KOPT-K1 (cell line): ENCODE results near the gene MVD.

ENCODE experiments used
- H3K27ac ChIP-seq: fragments of 200-600 bp; sonication (generic); 2 replicates; pipeline ENCODE4 v1.5.1; 2016; ENCODE audit warnings: antibody characterized with exemption, mild to moderate bottlenecking, low read depth, low read length; ENCODE audit not compliant: poor library complexity, severe bottlenecking
- H3K36me3 ChIP-seq: fragments of 200-600 bp; sonication (generic); 2 replicates; pipeline ENCODE4 v1.5.1; 2017; ENCODE audit warnings: antibody characterized with exemption, mild to moderate bottlenecking, low read length, moderate library complexity; ENCODE audit not compliant: insufficient read depth
- H3K9me3 ChIP-seq: fragments of 200-600 bp; sonication (generic); 2 replicates; pipeline ENCODE4 v1.5.1; 2017; ENCODE audit warnings: antibody characterized with exemption, low read length, mild to moderate bottlenecking; ENCODE audit not compliant: insufficient read depth, poor library complexity, severe bottlenecking

Gene MVD

DNA sequence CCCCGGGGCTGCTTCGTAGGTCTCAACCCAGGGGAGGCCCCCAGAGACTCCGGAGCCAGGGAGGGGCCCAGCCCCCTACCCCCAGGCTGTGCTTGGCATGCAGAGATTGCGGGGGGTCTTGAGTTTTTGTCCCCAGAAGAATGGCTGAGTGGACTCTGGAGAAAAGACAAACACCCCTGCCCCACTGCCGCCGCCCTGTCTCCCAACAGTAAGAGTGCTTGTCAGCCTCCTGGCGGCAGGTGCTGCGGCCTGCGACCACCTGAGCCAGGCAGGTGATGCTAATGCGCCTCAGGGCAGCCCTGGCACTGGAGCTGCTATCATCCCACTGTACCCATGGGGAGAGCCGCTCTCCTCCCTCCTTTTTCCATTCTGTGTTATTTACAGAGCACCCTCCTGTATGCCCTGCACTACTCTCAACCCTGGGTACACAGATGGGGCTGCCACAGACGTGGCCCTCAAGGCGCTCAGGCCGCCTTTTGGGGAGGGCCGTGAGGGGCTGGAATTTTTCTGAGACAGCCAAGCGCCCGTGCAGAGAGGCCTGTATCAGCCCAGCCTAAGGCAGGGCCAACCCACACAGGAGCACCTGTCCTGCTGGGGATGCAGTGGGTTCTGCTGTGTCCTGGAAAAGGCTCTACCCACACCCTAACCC is 27.1 kb downstream of the MVD start:
- H3K9me3 ChIP-seq: no peaks in the 10 kb centered on the region
- no peak overlapping the region for H3K27ac ChIP-seq
- peaks cover 32% of the 10 kb centered on the region for H3K36me3 ChIP-seq

DNA sequence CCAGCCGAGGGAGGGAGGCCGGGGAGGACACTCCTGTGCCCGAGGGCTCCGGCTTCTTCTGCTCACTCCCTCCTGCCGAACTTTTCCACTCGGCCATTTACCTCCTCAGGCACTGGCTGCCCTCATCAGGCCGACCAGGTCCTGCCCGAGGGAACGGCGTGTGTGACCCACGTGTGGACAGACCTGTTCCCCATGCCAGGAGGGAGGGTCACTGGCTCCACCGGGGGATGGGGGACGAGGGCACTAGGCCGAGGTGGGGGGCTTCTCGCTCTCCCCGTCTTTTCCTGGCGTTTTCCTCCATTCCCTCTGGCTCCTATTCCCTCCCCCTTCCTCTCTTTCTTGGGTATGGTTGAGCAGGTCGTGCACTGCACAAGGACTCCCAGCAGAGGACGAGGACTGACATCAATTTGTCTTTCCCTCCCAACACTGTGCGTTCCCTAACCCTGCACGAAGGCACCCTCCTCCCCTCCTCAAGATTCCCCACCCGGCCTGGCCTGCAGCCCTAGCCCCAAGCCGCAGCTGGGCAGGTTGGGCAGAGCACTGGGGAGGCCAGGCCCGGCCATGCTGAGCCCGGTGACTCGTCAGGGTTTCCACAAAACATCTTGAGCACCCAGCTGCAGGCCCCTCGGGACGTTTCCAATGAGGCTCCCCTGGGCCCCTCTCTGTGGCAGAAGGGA is 27.8 kb downstream of the MVD start:
- peaks cover 38% of the 10 kb centered on the region for H3K36me3 ChIP-seq
- no peak overlapping the region for H3K27ac ChIP-seq
- H3K9me3 ChIP-seq: no peaks in the 10 kb centered on the region

DNA sequence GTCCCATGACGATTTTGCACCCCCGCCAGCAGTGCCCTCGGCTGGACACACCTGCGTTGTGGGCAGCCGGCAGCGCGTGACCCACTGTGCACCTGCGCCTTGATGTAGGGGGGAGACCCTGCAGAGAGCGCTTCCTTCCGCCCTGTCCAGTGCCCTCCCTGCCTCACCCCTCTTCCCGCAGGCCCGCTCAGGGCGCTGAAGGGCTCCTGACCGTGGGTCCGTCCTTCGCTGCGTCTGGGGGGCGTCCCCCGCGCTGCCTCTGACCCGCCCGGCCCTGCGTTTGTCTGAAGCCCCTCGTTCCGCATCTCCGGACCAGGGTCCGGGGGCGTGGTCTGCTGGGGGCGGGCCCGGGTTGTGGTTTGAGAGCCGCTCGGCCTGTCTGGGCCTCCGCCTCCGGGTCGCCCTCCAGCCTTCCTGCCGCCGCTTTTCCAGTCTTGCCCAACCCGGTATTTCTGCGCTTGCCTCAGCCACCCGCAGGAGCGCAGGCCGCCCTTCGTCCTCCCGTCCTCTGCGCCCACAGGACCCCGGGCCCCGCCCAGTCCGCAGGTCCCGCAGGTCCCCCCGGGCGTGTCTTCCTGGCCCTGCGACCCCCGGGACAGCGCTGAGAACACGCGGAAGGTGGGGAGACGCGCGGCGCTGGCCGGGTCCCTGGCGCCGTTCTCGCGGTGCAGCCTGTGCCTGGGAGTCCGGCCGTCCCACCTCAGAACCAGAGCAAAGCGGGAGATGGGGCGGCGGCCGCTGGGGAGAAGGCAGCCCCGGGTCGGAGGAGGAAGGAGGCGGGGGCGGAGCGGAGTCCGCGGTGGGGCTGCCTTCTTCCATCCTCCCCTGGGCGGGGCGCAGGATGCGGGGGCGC is 28.5 kb downstream of the MVD start:
- H3K9me3 ChIP-seq: no peaks in the 10 kb centered on the region
- H3K27ac ChIP-seq: no peak overlapping the region
- H3K36me3 ChIP-seq: peaks cover 46% of the 10 kb centered on the region

DNA sequence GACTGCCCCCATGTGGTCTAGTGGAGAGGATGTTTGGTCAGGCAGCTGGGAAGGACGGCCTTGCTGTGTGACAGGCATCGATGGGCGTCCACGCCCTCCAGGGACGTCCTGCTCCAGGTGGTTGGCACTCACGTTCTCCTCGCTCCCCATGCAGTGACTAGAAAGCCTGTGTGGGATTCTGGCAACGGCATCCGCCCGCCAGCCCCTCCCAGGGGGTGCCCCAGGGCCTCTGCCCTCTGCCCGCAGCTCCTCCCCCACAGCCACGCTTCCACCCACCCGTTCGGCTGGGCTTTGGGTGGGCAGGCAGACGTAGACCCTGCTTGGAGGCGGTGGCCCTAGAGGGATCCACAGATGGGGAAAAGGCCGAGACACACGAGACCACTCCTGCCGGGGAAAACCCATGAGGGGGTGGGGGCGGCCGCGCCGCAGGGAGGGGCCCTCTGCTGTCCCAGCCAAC is 29.2 kb downstream of the MVD start:
- H3K27ac ChIP-seq: no peak overlapping the region
- peaks cover 52% of the 10 kb centered on the region for H3K36me3 ChIP-seq
- no peaks in the 10 kb centered on the region for H3K9me3 ChIP-seq

DNA sequence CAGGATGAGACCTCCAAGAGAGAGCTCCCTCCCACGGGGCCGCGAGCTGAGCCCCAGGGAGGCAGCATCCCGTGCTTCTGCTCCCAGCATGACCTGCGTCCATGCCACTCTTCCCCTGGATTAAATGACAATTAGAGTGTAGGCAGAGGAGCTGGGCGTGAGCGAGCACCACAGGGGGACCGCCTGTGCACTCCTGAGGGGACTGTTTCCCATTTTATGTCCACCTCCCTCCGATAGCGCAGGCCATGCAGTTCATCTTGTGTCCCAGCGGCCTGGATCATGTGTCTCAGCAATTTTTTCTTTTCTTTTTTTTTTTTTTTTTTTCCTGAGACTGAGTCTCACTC is 30.3 kb downstream of the MVD start:
- H3K36me3 ChIP-seq: peaks cover 63% of the 10 kb centered on the region
- H3K27ac ChIP-seq: no peak overlapping the region
- no peaks in the 10 kb centered on the region for H3K9me3 ChIP-seq

DNA sequence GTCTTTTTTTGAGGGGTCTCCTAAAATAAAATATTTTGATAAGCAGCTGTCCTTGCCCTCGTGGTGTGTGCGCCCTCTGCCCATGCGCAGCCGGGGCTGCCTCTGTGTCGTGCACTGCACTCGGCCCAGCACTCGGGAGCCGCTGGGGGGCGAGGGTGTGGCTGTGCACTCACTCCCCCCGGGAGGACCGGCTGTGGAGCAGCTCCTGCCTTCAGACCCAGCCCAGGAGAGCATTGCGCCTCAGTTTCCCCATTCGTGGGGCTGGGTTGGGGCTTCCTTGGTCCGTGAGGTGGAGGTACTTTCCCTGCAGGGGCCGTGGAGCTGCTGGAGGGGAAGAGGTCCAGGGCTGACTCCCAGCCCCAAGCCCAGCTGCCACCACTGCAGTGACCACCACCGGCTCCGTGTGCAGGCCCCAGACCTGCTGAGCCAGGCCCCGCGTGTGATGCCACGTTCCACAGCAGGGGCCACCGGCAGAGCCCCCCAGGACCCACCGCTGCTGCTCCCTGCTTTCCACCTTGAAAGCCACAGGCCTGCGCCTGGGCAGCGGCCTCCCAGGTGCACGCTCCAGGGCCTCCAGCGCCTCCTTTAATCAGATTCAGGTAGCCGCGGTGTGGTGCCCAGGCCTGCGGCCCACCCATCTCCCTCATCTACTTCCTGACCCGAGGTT is 30.8 kb downstream of the MVD start:
- Histone ChIP-seq H3K36me3 (peaks cover 68% of the 10 kb centered on the region), H3K27ac (no peak overlapping the region), H3K9me3 (no peaks in the 10 kb centered on the region)

DNA sequence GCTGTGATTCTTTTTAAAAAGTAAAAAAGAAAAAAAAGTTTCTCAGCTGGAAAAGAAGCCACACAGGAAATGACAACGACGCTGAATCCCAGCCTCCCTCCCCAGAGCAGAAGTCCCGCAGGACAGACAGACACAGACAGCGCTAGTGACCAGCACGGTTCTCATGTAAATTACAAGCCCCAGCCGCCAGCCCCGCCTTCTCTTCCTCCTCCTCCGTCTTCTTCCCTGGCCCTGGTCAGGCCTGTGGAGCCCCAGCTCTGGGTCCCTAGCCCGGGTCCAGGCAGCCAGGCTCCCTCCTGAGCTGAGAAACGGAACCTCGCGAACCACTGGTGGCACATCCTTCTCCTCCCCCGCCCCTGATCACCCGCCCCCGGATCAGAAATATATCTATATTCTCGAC is 31.5 kb downstream of the MVD start:
- Histone ChIP-seq H3K9me3 (no peaks in the 10 kb centered on the region), H3K27ac (no peak overlapping the region), H3K36me3 (peaks cover 75% of the 10 kb centered on the region)

DNA sequence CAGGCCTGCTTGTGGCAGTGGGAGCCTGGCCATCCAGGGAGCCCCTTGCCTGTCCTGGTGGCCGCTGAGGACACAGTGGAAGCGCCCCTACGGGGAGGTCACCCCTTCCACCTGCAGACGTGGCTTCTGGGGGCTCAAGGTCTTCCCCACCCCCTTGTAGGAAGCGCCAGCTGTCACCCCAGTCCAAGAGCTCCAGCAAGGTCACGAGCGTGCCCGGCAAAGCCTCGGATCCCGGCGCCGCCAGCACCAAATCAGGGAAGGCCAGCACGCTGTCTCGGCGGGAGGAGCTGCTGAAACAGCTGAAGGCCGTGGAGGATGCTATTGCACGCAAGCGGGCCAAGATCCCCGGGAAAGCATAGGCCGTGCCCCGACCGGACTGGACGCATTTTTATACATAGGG is 31.9 kb downstream of the MVD start:
- no peaks in the 10 kb centered on the region for H3K9me3 ChIP-seq
- peaks cover 79% of the 10 kb centered on the region for H3K36me3 ChIP-seq
- no peak overlapping the region for H3K27ac ChIP-seq

DNA sequence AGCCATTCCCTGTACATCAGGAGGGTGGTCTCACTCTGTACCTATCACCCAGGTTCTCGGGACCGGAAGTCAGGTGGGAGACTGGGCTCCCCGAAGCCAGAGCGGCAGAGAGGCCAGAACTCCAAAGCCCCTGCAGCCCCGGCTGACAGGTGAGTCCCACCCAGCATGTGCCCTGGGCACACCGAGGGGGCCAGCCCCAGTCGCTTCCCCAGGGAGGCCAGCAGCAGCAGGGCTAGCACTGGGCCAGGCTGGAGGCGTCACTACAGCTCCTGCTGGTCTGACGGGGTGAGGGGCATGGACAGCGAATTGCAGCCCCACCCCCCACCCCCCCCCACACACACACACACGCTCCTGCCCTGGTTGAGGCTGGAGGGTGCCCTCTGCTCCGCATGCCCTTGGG is 32.5 kb downstream of the MVD start:
- Histone ChIP-seq H3K27ac (no peak overlapping the region), H3K9me3 (no peaks in the 10 kb centered on the region), H3K36me3 (peaks cover 84% of the 10 kb centered on the region)

DNA sequence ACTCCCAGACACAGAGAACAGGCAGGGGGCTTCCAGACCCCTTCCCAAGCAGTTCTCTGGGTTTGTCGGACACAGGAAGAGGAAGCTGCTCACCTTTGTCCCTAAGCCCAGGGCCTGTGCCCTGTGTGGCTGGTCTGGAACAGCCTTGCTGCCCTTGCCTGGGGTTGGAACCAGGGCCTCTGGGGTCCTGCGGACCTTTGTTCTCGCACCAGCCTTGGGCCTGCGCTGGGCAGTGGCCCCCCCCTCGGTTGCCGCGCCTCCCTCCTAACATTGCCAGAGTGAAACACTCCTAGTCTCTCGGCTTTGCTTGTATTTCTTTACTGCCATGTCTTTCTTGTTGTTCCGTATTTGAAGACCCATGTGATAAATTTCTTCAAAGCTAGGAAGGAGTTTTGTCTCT is 33.1 kb downstream of the MVD start:
- Histone ChIP-seq H3K36me3 (peaks cover 90% of the 10 kb centered on the region), H3K9me3 (no peaks in the 10 kb centered on the region), H3K27ac (no peak overlapping the region)

DNA sequence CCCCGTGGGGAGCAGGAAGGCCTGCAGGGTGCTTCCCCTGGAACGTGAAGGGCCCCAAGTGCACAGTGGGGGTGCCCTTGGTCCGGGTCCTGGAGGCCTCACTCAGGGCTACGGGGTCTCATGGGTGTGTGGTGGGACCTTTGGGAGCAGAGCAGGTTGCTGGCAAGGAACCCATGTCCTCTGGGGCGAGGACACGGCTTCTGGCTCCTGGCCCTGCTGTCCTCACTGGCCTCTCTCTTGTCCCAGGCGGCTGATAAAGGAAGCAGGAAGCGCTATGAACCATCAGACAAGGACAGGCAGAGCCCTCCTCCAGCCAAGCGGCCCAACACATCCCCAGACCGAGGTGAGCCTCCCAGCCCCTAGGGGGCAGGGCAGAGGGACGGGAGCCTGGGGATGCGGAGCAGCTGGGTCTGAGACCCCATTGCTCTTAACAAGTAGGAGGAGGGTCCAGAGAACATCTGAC is 34.3 kb downstream of the MVD start:
- H3K27ac ChIP-seq: no peak overlapping the region
- peaks cover 98% of the 10 kb centered on the region for H3K36me3 ChIP-seq
- H3K9me3 ChIP-seq: no peaks in the 10 kb centered on the region

DNA sequence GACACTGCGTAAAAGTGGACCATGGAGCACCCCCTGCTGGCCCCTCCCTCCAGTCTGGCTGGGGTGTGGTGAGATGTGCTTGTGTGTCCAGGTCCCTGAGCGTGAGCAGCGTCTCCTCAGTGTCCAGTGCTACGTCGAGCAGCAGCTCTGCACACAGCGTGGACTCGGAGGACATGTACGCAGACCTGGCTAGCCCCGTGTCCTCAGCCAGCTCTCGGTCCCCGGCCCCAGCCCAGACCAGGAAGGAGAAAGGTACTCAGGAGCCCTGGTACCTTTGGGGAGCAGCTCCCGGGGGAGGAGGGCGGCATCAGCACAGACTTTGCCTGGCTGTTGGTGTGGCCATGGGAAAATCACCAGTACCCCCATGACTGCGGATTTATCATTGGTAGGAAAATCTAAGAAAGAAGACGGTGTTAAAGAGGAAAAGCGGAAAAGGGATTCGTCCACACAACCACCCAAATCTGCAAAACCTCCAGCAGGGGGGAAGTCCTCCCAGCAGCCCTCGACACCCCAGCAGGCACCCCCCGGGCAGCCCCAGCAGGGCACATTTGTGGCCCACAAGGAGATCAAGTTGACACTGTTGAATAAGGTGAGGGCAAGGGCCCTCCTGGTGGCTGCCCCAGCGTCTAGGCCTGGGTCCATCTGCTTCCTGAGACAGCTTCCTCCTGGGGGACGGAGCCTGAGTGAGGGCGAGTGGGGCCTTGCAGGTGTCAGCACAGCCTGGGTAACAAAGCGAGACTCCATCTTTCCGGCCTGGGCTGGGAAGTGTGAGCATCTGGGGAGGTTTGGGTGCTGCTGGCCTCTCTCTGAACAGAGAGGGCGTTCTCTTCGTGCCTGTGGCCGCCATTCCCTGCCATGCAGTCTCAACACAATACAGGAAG is 35.1 kb downstream of the MVD start:
- H3K9me3 ChIP-seq: no peaks in the 10 kb centered on the region
- peaks cover 98% of the 10 kb centered on the region for H3K36me3 ChIP-seq
- no peak overlapping the region for H3K27ac ChIP-seq

DNA sequence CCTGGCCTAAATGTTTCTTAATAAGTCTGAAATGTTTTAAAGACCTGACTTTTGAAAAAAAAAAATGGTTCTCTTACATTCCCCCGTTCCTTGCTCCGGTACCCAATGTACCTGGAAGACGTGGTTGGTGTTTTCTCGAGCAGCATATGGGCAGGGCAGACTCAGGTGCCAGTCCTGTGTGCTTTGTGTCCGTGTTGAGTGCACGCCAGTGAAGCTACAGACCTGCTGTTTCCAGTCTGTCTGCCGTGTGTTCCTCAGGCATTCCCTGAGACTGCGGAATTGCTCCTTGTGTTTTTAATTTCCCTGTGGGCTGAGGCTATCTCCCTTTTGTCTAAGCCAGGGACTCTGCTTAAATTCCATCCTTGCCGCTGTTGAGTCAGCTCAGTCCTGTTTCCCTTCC is 36.2 kb downstream of the MVD start:
- H3K9me3 ChIP-seq: no peaks in the 10 kb centered on the region
- peaks cover 99% of the 10 kb centered on the region for H3K36me3 ChIP-seq

DNA sequence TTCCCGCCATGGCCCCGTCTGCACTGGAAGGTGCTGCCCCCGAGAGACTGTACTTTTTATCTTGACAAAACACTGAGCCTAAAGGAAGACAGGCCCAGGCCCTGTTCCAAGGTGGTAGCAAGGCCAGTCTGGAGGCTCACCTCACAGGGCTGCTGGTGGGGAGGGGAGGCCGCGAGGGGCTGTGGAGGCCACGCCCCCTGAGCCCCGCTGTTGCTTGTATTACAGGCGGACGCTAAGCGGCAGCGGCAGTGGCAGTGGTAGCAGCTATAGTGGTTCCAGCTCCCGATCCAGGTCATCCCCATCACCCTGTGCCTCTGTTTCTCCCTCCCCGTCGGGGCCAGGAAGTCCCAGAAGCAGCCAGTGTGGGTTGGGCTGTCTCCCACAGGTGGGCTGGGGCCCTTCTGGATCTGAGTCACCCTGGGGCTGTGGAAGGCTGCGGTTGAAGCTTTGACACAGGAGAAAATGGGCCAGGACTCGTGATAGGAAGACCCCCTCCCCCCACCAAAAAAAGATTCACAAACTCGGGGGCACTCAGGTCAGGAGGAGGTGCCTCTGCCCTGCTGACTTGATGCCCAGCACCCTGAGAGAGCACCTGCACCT is 37.8 kb downstream of the MVD start:
- Histone ChIP-seq H3K9me3 (no peaks in the 10 kb centered on the region), H3K36me3 (peaks cover 95% of the 10 kb centered on the region), H3K27ac (no peak overlapping the region)

More for the DNA sequence above, 36.2 kb downstream of the MVD start:
- no peak overlapping the region for H3K27ac ChIP-seq
